ENCODE results near the gene RIC3. TPM values are rescaled to one million over a fixed set of nuclear protein-coding genes. Genes with fewer than 3 reads are reported as not detected.

RIC3 gene
- total and polyA plus RNA-seq, 2 of the 8 experiments (the other 6 are each of a cell fraction or from before 2014, with no cell fraction given), result 6.4 to 15.5 TPM

DNA sequence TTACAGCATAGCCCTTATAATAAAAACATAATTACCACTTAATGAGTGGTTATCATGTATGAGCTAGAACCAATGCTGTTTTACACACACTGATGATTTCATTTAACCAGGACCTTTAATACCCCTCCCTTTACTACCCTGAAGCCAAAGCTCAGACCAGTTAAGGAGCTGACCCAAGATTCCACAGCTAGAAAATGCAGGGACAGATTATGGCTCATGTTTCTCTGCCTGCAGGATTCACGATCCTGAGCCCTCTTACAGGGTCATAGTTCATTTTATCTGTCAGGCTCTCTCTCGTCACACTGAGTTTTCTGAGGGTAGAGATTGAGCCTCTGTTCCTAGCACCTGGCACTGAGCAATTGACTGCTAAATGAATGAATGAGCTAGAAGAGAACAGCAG is 60.4 kb downstream of the RIC3 start:
- WGBS, 2 experiments (ENCODE audit: extremely low coverage in 1 of 2, insufficient coverage in 1 of 2, insufficient read length in 1 of 2, insufficient replicate concordance in 2 of 2, low coverage in 1 of 2, low lambda C conversion rate in 2 of 2, missing lambda C conversion rate in 1 of 2), result 76% methylated on average over 2 of the region's 2 CpGs; no CpG with 5 or more reads in 1 of the 2 experiments
- H2AK5ac ChIP-seq (ENCODE audit: low read depth, low read length), result no peak overlapping the region
- no peaks in the 10 kb centered on the region for H3K4me1 ChIP-seq (replicated peaks in 1 of 4; ENCODE audit: control insufficient read depth in 3 of 4, insufficient read depth in 4 of 4, low read length in 3 of 4)
- no peaks in the 10 kb centered on the region for H3K9me3 ChIP-seq (ENCODE audit: insufficient read depth in 2 of 2, low read depth in 1 of 2, low read length in 1 of 2)
- POLR2A ChIA-PET (ENCODE audit: partially characterized antibody), result interaction anchor here (1.1 to 2.9 kb wide), 2 partner anchors 9 to 12 kb away, joined by 3 to 12 read pairs; no protein-coding TSS in a partner anchor
- no peak overlapping the region for H2BK120ac ChIP-seq (replicated peaks; ENCODE audit: low read depth, low read length)
- no peaks in the 10 kb centered on the region for H3K23me2 ChIP-seq (ENCODE audit: low read depth, low read length)
- H2BK15ac ChIP-seq (ENCODE audit: low read length), result no peak overlapping the region
- H3K36me3 ChIP-seq (ENCODE audit: control insufficient read depth in 2 of 4, insufficient read depth in 4 of 4, low read length in 3 of 4), result peaks cover 2 to 40% (median 23%) of the 10 kb centered on the region in 4 experiments; a peak in 7 of 8 replicates
- no peak overlapping the region for H3K4ac ChIP-seq (replicated peaks; ENCODE audit: insufficient read length, low read depth, low read length)
- no peaks in the 10 kb centered on the region for H3K27me3 ChIP-seq (replicated peaks in 1 of 4; ENCODE audit: control insufficient read depth in 3 of 4, extremely low read depth in 1 of 4, insufficient read depth in 3 of 4, low read length in 3 of 4)
- no peak overlapping the region for H3K56ac ChIP-seq (replicated peaks; ENCODE audit: insufficient read length, low read depth, low read length)
- H3K4me3 ChIP-seq (ENCODE audit: extremely low read depth in 1 of 4, insufficient read depth in 2 of 4, low read depth in 3 of 4, low read length in 4 of 4), result no peak overlapping the region
- FAIRE-seq (no peak), DNase-seq (ENCODE audit: low read depth in 1 of 2, low spot score in 2 of 2) (no peak)
- H3K27ac ChIP-seq (ENCODE audit: low read depth, low read length), result no peak overlapping the region
- H4K91ac ChIP-seq (replicated peaks; ENCODE audit: insufficient read length, low read length), result no peak overlapping the region
- H2AFZ ChIP-seq (ENCODE audit: low read length), result no peak overlapping the region
- no peak overlapping the region for H3K23ac ChIP-seq (ENCODE audit: insufficient read length)
- H4K8ac ChIP-seq (ENCODE audit: extremely low read depth, insufficient read depth, low read length), result no peak overlapping the region
- H2BK12ac ChIP-seq (ENCODE audit: low read depth, low read length), result no peak overlapping the region
- H3K18ac ChIP-seq (ENCODE audit: extremely low read depth, low read length), result no peak overlapping the region
- CTCF ChIA-PET (ENCODE audit: partially characterized antibody), result interaction anchor here (1.1 to 7.4 kb wide), 9 partner anchors 9 to 102 kb away, joined by 3 to 96 read pairs (median 5); no protein-coding TSS in a partner anchor
- no peak overlapping the region for H2BK20ac ChIP-seq (ENCODE audit: low read length)
- no peak overlapping the region for H4K5ac ChIP-seq (ENCODE audit: insufficient read length, low read depth, low read length)
- no peak overlapping the region for H2BK5ac ChIP-seq (ENCODE audit: low read depth, low read length)
- H4K20me1 ChIP-seq (replicated peaks in 1 of 2; ENCODE audit: control insufficient read depth in 1 of 2, insufficient read depth in 2 of 2, low read length in 2 of 2), result peaks cover 2% of the 10 kb centered on the region in 2 experiments
- no peaks in the 10 kb centered on the region for H3K79me1 ChIP-seq (ENCODE audit: low read depth, low read length)
- H3K9ac ChIP-seq (replicated peaks in 1 of 4; ENCODE audit: extremely low read depth in 1 of 4, low read depth in 3 of 4, low read length in 3 of 4), result no peak overlapping the region
- H3K14ac ChIP-seq (ENCODE audit: insufficient read length), result no peak overlapping the region
- no peaks in the 10 kb centered on the region for H3K79me2 ChIP-seq (ENCODE audit: control insufficient read depth in 1 of 2, insufficient read depth in 2 of 2, low read length in 2 of 2)
- H3K4me2 ChIP-seq (ENCODE audit: insufficient read depth in 1 of 2, low read depth in 2 of 2, low read length in 2 of 2), result no peak overlapping the region
- TF ChIP-seq, protein P1, sequence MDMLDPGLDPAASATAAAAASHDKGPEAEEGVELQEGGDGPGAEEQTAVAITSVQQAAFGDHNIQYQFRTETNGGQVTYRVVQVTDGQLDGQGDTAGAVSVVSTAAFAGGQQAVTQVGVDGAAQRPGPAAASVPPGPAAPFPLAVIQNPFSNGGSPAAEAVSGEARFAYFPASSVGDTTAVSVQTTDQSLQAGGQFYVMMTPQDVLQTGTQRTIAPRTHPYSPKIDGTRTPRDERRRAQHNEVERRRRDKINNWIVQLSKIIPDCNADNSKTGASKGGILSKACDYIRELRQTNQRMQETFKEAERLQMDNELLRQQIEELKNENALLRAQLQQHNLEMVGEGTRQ (IDR thresholded peaks at IDR 0.05; ENCODE audit: low read length), result no peak
- TF ChIP-seq NRF1 (IDR thresholded peaks at IDR 0.05; ENCODE audit: low read depth, low read length), result no peak
- no peak for TF ChIP-seq EZH2 (IDR thresholded peaks at IDR 0.05; ENCODE audit: low read depth, low read length, severe bottlenecking)
- no peak for TF ChIP-seq CHD2 (IDR thresholded peaks at IDR 0.05; ENCODE audit: low read length)
- TF ChIP-seq JUN (IDR thresholded peaks at IDR 0.05; ENCODE audit: low read depth, low read length), result no peak
- TF ChIP-seq KDM1A (IDR thresholded peaks at IDR 0.05; ENCODE audit: borderline replicate concordance, low read length), result no peak
- TF ChIP-seq, protein P2, sequence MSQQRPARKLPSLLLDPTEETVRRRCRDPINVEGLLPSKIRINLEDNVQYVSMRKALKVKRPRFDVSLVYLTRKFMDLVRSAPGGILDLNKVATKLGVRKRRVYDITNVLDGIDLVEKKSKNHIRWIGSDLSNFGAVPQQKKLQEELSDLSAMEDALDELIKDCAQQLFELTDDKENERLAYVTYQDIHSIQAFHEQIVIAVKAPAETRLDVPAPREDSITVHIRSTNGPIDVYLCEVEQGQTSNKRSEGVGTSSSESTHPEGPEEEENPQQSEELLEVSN (IDR thresholded peaks at IDR 0.05), result no peak
- TF ChIP-seq, protein P3, sequence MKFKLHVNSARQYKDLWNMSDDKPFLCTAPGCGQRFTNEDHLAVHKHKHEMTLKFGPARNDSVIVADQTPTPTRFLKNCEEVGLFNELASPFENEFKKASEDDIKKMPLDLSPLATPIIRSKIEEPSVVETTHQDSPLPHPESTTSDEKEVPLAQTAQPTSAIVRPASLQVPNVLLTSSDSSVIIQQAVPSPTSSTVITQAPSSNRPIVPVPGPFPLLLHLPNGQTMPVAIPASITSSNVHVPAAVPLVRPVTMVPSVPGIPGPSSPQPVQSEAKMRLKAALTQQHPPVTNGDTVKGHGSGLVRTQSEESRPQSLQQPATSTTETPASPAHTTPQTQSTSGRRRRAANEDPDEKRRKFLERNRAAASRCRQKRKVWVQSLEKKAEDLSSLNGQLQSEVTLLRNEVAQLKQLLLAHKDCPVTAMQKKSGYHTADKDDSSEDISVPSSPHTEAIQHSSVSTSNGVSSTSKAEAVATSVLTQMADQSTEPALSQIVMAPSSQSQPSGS (IDR thresholded peaks at IDR 0.05; ENCODE audit: low read length), result no peak
- no peak for TF ChIP-seq SIX5 (IDR thresholded peaks at IDR 0.05; ENCODE audit: low read depth, low read length)
- no peak for TF ChIP-seq FOSL1 (IDR thresholded peaks at IDR 0.05; ENCODE audit: insufficient read depth, low read depth, low read length)
- no peak for TF ChIP-seq YY1 (IDR thresholded peaks at IDR 0.05; ENCODE audit: low read depth, low read length)
